ENCODE data around the gene ANKRD20A1.
"Not testable (repeated sequence)": the region's sequence is repeated elsewhere in the genome, so short reads cannot be mapped to it uniquely, and the experiment has no call there.

The ANKRD20A1 gene

GRCh38 chr9:67858871-67859270 is at the start of gene ANKRD20A1:
Gene ANKRD20A1 (plus strand): TSS chr9:67858931. CDS start chr9:67859427, 496 bp downstream.
- not testable (repeated sequence) for DNase-seq (ENCODE audit: low read depth in 2 of 2)

GRCh38 chr9:67832088-67832487 is 26.6 kb upstream of the ANKRD20A1 start:
- DNase-seq (ENCODE audit: low read depth in 2 of 2), result not testable (repeated sequence)
